GM21526 (cell line): Measurements from ENCODE around the gene PGM2.

Experiments used
- ATAC-seq: cut with Tn5 transposase; IDR thresholded peaks from one replicate; pipeline ENCODE4 v1.9.1; 2021; ENCODE audit warnings: moderate library complexity; ENCODE audit not compliant: unreplicated experiment, low FRiP score

PGM2 gene

GRCh38 chr4:37895271-37895670 lies 68.8 kb downstream of the PGM2 start:
- ATAC-seq: no peak

GRCh38 chr4:37896206-37896860 lies 69.8 kb downstream of the PGM2 start:
- ATAC-seq: no peak

- no peak for ATAC-seq
Measured at GRCh38 chr4:37902212-37902611, 75.7 kb downstream of the PGM2 start.

GRCh38 chr4:37902738-37903693 lies 76.5 kb downstream of the PGM2 start:
- ATAC-seq: no peak

GRCh38 chr4:37903901-37904300 lies 77.4 kb downstream of the PGM2 start:
- no peak for ATAC-seq

DNA sequence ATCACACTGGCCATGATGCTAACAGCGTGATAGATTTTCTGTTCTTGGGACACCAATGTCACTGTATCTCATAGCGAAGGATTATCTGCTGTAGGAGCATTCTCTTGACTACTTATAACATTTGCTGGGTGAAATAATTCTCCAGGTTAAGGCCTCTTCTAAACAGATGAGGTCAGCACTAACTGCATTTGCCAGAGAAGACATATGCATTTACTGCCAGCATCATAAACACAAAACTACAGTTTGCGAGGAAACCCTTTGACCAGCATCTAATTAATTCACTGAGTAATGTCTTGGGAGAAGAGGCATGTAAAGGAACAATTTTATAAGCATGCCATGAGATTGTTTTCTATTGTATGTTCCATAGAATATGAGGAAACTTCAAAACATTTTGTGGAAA lies 78.3 kb downstream of the PGM2 start:
- no peak for ATAC-seq

DNA sequence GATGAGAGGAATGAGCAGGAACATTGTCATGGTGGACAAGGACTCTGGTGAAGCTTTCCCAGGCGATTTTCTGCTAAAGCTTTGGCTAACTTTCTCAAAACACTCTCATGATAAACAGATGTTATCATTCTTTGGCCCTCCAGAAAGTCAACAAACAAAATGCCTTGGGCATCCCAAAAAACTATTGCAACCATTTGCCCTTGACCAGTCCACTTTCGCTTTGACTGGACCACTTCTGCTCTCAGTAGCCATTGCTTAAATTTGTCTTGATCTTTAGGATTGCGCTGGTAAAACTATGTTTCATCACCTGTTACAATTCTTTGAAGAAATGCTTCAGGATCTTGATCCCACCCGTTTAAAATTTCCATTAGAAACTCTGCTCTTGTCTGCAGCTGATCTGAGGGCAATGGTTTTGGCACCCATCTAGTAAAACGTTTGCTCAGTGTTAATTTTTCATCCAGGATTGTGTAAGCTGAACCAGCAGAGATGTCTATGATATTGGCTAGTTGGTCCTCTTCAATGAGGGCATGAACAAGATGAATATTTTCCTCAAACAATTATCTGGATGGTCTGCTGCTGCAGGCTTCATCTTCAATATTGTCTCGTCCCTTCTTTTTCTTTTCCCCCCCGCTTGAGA lies 79.2 kb downstream of the PGM2 start:
- no peak for ATAC-seq

DNA sequence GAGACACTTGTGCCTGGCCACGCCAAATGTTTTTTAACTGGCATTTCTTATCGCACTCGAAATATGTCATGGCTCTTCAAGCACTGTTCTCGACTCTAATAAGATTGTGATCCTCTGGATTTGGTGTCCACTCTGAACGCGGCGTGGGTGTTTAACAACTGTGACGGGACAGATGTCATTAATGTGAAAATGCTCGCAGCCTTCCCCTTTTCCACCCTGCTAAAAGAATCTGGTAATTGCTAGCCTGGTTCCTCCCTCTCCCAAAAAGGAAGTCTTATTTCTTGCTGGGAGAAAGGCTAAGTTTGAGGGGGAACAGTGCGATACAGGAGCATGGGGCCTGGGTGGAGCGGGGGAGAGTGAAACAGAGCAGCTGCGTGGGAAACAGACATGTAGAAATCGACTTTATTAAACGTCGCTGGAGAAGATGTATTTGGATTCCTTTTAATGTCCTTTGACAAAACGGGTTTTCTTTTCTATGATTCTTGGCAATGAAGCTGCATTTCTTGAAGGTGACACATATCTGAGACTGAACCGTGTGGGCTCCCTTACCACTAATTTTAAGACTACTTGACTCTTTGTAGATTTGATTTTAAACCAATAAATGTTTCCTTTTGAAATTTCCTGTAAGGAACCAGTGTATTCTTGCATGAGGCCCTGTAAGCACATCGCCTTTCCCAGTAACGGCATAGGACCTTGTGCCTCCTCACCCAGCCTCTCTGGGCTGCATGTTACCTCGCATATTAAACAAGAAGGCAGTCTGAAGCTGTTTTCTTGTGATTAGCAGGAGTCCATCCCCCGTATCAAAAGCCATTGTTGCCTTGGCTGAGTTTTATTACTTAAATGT lies 82.2 kb downstream of the PGM2 start:
- ATAC-seq: no peak

GRCh38 chr4:37909332-37910090 lies 83.0 kb downstream of the PGM2 start:
- ATAC-seq: no peak

GRCh38 chr4:37910091-37910486 lies 83.6 kb downstream of the PGM2 start:
- ATAC-seq: no peak
